Mesangial cell (primary cell): Measurements from ENCODE around the gene TMPRSS11D. TPM values are rescaled to one million over a fixed set of nuclear protein-coding genes. Genes with fewer than 3 reads are reported as not detected.

Experiments
- total RNA-seq: library from RNA; depleted of rRNA; stranded (reverse); fragments of >200 nt; gene quantifications from 2 replicates; pipeline ENCODE4 v1.2.3, GENCODE V29; 2015

The TMPRSS11D gene
- not detected in 2 replicates for total RNA-seq

GRCh38 chr4:67883902-67884301 is at the start of gene TMPRSS11D:
Gene TMPRSS11D, minus strand, starts transcription at chr4:67884002. Its CDS starts 69 bp downstream, at chr4:67883933.

Other genes with a start within 250 kb of the TMPRSS11D start
- 28.3 and 56.2 TPM in 2 replicates for gene UBA6, start 182.8 kb downstream of the TMPRSS11D start, total RNA-seq
- gene GNRHR, start 129.6 kb downstream of the TMPRSS11D start, total RNA-seq, result not detected in 2 replicates
- not detected in 2 replicates for gene TMPRSS11A, start 79.5 kb upstream of the TMPRSS11D start, total RNA-seq
- gene TMPRSS11F, start 245.9 kb upstream of the TMPRSS11D start, total RNA-seq, result not detected in 2 replicates